Ovary (tissue), 9 donors: ENCODE results near the gene OPCML. TPM values are rescaled to one million over a fixed set of nuclear protein-coding genes. Genes with fewer than 3 reads are reported as not detected.

Source experiments
- DNase-seq, 5 donors: peaks; one replicate each; pipeline ENCODE4 v3.0.0-alpha.2; 2019 to 2020
- H3K27ac ChIP-seq, 2 donors: fragments of 200-600 bp; one replicate each; pipeline versions ENCODE4 v1.5.1 to v1.8.0; 2019 to 2022
- H3K27me3 ChIP-seq: fragments of 200-600 bp; one replicate; pipeline ENCODE4 v1.8.0; 2022
- H3K36me3 ChIP-seq: fragments of 200-600 bp; sonication (generic); one replicate; pipeline ENCODE4 v1.5.1; 2019
- H3K4me1 ChIP-seq: one replicate; pipeline ENCODE4 v1.8.1; 2013; ENCODE audit warnings: mild to moderate bottlenecking, moderate library complexity; ENCODE audit not compliant: insufficient read depth
- H3K4me3 ChIP-seq: fragments of 200-600 bp; sonication (generic); one replicate; pipeline ENCODE4 v1.5.1; 2017
- H3K9me3 ChIP-seq, 2 donors: fragments of 200-600 bp in 1 of 2; sonication (generic) in 1 of 2; one replicate each; pipeline versions ENCODE4 v1.5.1 to v1.8.1; 2013 to 2019; ENCODE audit warnings: mild to moderate bottlenecking in 1 of 2, moderate library complexity in 1 of 2
- EP300 ChIP-seq: sonication (generic); formaldehyde crosslinking; IDR thresholded peaks from one replicate; pipeline ENCODE4 v1.6.1; 2017; ENCODE audit warnings: antibody characterized with exemption
- POLR2A ChIP-seq: fragments of 450-650 bp; IDR thresholded peaks from one replicate; pipeline ENCODE4 v1.6.1; 2017; ENCODE audit warnings: antibody characterized with exemption, mild to moderate bottlenecking, moderate library complexity
- WGBS, 3 donors: extraction: QIAGEN DNeasy Blood & Tissue Kit in 1 of 3; methylation state at CpG; one replicate each; pipeline versions ENCODE4 v1.1.5 to v1.1.7; 2013 to 2017; 5-methylcytosine and 5-hydroxymethylcytosine counted together
- intact Hi-C, 4 donors: fragments of 100-400 bp; cut with DNase I; formaldehyde crosslinking; loops; one replicate each; pipeline versions ENCODE4 v1.11.0 to v1.15.1; 2022 to 2023
- polyA plus RNA-seq, 2 donors: library from polyadenylated mRNA; stranded (reverse); fragments of 200-250 nt in 1 of 2; fragments of 350-450 nt in 1 of 2; fragmentation: Illumina TruSeq in 1 of 2; extraction: RNeasy Lipid Tissue Mini Kit (QIAGEN cat#74804) in 1 of 2; gene quantifications; one replicate each; pipeline ENCODE4 v1.2.3, GENCODE V29; 2013 to 2014
- total RNA-seq, 7 donors: library from RNA; depleted of rRNA in 2 of 7; stranded (reverse); fragments of >200 nt in 2 of 7; fragmentation: NEBNext Ultra II Directional in 3 of 7; extraction: Animal tissue kit (Norgen Biotek cat#: 25700) in 3 of 7; gene quantifications; one replicate each; pipeline versions ENCODE4 v1.1.0 to v1.2.4, GENCODE V29; 2016 to 2023
- TF ChIP-seq, protein P1 (sequence below), 3 donors: fragments of 450-650 bp in 2 of 3; fragments of 200-600 bp in 1 of 3; IDR thresholded peaks; one replicate each; pipeline versions ENCODE4 v1.5.1 to v1.8.0; 2016 to 2022; ENCODE audit warnings: antibody characterized with exemption in 3 of 3, mild to moderate bottlenecking in 1 of 3
- donor health status: DM: no; HTN: no; CAD: no; lungs with moderate emphysema.
- donor health status: DM: no; HTN: no; CAD: no.
- donor health status: Bipolar disorder and iron deficiency.
- donor health status: DM: yes; HTN: yes; CAD: no.
- donor health status: DM: no; HTN: no; CAD: no.
- donor health status: DM: yes; HTN: yes; CAD: no.

The OPCML gene
- total and polyA plus RNA-seq, 9 donors, result under 0.01 to 2.8 (median 0.32) TPM; not detected in 2

DNA sequence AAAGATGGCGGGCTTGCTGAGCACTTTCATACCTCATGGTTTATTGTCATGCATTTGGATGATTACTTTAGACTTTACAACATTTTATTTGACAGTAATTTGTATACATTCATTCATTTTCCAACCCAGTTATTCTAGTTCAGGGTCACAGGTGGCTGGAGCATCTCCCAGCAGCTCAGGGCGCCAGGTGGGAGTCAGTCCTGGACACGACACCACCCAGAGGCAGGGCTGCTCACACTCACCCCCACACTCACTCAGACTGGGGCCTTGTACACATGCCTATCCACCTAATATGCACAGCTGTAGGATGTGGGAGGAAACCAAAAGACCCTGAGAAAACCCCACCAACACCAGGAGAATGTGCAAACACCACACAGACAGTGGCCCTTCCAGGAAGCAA lies 123.9 kb downstream of the OPCML start:
- no peaks in the 10 kb centered on the region for H3K36me3 ChIP-seq
- DNase-seq, result no peak

DNA sequence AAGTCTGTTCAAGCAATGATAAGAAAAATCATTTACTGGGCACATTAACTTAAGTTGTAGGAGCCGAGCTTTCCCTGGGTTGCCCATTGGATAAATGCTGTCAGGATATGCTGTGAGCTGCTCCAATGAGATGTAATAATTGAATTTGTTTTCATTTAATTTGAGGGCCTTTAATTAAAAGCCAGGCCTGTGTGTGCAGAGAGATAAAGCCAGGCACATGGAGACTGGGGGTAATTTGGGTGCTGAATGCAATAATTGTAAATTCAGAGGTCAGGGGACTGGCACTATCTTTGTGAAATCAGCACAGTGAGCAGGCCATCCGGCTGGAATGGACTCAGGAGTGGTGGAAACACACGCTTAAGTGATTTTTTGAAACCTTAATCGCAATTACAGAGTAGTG lies 125.8 kb downstream of the OPCML start:
- H3K4me3 ChIP-seq, result no peak overlapping the region
- intact Hi-C loops, result no loop called here
- H3K27me3 ChIP-seq, result no peaks in the 10 kb centered on the region
- no peaks in the 10 kb centered on the region for H3K36me3 ChIP-seq
- TF ChIP-seq, protein P1, sequence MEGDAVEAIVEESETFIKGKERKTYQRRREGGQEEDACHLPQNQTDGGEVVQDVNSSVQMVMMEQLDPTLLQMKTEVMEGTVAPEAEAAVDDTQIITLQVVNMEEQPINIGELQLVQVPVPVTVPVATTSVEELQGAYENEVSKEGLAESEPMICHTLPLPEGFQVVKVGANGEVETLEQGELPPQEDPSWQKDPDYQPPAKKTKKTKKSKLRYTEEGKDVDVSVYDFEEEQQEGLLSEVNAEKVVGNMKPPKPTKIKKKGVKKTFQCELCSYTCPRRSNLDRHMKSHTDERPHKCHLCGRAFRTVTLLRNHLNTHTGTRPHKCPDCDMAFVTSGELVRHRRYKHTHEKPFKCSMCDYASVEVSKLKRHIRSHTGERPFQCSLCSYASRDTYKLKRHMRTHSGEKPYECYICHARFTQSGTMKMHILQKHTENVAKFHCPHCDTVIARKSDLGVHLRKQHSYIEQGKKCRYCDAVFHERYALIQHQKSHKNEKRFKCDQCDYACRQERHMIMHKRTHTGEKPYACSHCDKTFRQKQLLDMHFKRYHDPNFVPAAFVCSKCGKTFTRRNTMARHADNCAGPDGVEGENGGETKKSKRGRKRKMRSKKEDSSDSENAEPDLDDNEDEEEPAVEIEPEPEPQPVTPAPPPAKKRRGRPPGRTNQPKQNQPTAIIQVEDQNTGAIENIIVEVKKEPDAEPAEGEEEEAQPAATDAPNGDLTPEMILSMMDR (IDR thresholded peaks at IDR 0.05), result no peak
- TF ChIP-seq EP300 (no peak), POLR2A (no peak)
- DNase-seq, result no peak
- no peak overlapping the region for H3K27ac ChIP-seq
- H3K4me1 ChIP-seq, result no peaks in the 10 kb centered on the region
- no peaks in the 10 kb centered on the region for H3K9me3 ChIP-seq
- 41 to 43% (median 41%) methylated on average over 4 of the region's 4 CpGs for WGBS, 3 donors

More for the DNA sequence above, 123.9 kb downstream of the OPCML start:
- H3K4me1 ChIP-seq, result no peaks in the 10 kb centered on the region
- intact Hi-C loops, result no loop called here
- 38 to 63% (median 51%) methylated on average over 3 of the region's 3 CpGs for WGBS, 3 donors
- TF ChIP-seq, protein P1 (IDR thresholded peaks at IDR 0.05), result no peak
- TF ChIP-seq POLR2A, result no peak
- no peak for TF ChIP-seq EP300
- H3K9me3 ChIP-seq, result no peaks in the 10 kb centered on the region
- H3K27ac ChIP-seq, result no peak overlapping the region
- no peaks in the 10 kb centered on the region for H3K27me3 ChIP-seq
- no peak overlapping the region for H3K4me3 ChIP-seq

DNA sequence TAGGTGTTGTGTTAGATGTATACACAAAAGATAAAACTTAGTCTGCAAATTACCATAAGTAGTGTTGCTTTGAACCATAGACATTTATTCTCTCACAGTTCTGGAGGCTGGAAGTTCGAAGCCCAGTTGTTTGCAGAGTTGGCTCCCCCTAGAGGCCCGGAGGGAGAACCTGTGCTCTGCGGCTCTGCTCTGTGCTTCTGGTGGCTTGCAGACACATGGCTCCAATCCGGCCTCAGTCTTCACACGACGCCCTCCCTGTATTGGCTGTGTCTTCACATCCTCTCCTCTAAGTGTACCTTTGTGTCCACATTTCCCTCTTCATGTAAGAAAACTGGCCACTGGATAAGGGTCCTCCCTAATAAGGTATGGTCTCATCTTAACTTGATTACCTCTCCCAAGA lies 128.4 kb downstream of the OPCML start:
- Histone ChIP-seq H3K27me3 (no peaks in the 10 kb centered on the region), H3K9me3 (no peaks in the 10 kb centered on the region), H3K4me1 (no peaks in the 10 kb centered on the region), H3K4me3 (no peak overlapping the region), H3K36me3 (no peaks in the 10 kb centered on the region), H3K27ac (no peak overlapping the region)
- WGBS, 3 donors, result 80 to 94% (median 85%) methylated on average over 6 of the region's 6 CpGs
- TF ChIP-seq, protein P1 (IDR thresholded peaks at IDR 0.05), result no peak
- DNase-seq, result no peak
- intact Hi-C loops, result no loop called here

DNA sequence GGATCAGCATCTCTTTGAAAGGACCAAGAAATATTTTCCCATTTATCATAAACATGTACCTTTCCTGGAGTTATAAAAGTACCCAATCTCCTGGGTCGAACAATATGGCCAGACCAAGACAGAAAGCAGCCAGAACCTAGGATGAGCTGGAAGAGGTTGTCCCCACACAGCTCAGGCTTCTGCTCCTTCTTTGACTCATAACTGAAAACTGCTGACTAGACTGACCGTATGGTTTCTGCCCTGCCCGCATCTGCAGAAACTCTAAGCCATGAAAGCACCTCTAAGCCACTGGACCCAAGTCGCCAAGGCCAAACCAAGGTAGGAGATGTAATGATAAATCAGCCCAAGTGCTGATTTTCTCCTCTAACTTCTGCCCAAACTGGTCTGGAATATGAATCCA lies 129.8 kb downstream of the OPCML start:
- Histone ChIP-seq H3K27ac (no peak overlapping the region), H3K4me1 (no peaks in the 10 kb centered on the region), H3K36me3 (no peaks in the 10 kb centered on the region), H3K4me3 (no peak overlapping the region), H3K27me3 (no peaks in the 10 kb centered on the region), H3K9me3 (no peaks in the 10 kb centered on the region)
- no peak for DNase-seq
- intact Hi-C loops, result no loop called here
- TF ChIP-seq EP300 (no peak), POLR2A (no peak)
- TF ChIP-seq, protein P1 (IDR thresholded peaks at IDR 0.05), result no peak
- 81 to 89% (median 84%) methylated on average over 4 of the region's 4 CpGs for WGBS, 3 donors
